Measurements from ENCODE around the gene GRIK4. TPM values are rescaled to one million over a fixed set of nuclear protein-coding genes. Genes with fewer than 3 reads are reported as not detected.

The GRIK4 gene
- total and polyA plus RNA-seq, 2 donors from 2014 or later: 0.25 TPM; not detected in 1

DNA sequence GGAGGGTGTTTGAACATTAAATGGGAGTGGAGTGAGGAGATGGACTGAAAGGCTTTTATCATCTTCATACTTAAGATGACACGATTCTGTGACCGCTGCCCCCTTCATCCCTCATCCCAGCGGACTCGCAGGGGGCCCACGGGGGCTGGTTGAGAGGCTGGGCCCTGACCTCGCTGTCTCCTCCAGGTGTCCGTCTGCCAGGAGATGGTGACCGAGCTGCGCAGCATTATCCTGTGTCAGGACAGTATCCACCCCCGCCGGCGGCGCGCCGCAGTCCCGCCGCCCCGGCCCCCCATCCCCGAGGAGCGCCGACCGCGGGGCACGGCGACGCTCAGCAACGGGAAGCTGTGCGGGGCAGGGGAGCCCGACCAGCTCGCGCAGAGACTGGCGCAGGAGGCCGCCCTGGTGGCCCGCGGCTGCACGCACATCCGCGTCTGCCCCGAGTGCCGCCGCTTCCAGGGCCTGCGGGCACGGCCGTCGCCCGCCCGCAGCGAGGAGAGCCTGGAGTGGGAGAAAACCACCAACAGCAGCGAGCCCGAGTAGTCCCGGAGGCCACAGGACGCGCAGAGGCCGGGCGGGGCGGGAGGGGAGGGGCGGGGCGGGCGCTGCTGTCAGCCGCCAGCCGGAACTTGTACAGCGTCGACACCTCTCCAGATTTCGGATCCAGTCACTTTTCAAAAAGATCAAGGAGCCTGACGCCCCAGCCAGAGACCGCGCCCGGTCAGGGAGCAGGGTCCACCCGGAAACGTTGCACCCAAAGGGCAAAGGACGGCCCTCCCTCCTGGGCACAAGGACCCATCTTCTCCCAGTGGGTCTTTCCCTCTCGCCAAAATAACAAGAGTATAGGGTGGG lies 474.4 kb downstream of the GRIK4 start:
- Histone ChIP-seq H3K27ac (ENCODE audit: low read depth in 2 of 2, low read length in 2 of 2) (no peak overlapping the region), H3K9ac (ENCODE audit: low read length in 3 of 3) (no peak overlapping the region), H3K9me3 (ENCODE audit: control insufficient read depth in 2 of 3, insufficient read depth in 1 of 3, low read length in 3 of 3) (no peaks in the 10 kb centered on the region), H3K36me3 (ENCODE audit: control insufficient read depth in 2 of 3, insufficient read depth in 3 of 3, low read length in 3 of 3) (no peaks in the 10 kb centered on the region), H3K27me3 (ENCODE audit: control insufficient read depth, insufficient read depth, low read length) (no peaks in the 10 kb centered on the region), H3K4me3 (ENCODE audit: low read length in 3 of 3) (peak overlapping the region in 1 of 3 donors; percentile 49), H3K4me1 (ENCODE audit: control insufficient read depth in 2 of 3, insufficient read depth in 2 of 3, low read depth in 1 of 3, low read length in 3 of 3) (no peaks in the 10 kb centered on the region)
- TF ChIP-seq, protein P1, sequence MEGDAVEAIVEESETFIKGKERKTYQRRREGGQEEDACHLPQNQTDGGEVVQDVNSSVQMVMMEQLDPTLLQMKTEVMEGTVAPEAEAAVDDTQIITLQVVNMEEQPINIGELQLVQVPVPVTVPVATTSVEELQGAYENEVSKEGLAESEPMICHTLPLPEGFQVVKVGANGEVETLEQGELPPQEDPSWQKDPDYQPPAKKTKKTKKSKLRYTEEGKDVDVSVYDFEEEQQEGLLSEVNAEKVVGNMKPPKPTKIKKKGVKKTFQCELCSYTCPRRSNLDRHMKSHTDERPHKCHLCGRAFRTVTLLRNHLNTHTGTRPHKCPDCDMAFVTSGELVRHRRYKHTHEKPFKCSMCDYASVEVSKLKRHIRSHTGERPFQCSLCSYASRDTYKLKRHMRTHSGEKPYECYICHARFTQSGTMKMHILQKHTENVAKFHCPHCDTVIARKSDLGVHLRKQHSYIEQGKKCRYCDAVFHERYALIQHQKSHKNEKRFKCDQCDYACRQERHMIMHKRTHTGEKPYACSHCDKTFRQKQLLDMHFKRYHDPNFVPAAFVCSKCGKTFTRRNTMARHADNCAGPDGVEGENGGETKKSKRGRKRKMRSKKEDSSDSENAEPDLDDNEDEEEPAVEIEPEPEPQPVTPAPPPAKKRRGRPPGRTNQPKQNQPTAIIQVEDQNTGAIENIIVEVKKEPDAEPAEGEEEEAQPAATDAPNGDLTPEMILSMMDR (IDR thresholded peaks at IDR 0.05; ENCODE audit: borderline replicate concordance, extremely low read depth, insufficient read depth): no peak
- FAIRE-seq (no peak), DNase-seq (peak; percentile 72 to 83 (median 77))
- intact Hi-C loops (cut with DNase I): no loop called here

DNA sequence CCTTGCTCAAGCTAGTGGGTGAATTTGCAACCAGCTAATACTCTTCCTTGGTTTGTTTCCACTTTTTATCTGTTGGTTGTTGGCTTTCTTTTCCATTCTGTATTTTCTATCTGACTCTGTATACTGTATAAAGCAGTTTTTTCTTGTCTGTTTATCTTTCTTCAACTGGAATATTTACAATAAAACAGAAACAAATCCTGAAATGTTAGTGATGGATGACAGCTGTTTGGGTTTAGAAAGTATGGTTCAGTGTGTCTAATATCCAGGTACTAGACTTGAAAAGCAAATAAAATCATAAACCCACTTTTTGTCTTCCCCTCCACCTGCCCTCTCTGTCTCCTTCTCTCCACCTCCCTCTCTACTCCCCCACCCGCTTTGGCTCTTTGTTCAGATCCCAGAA lies 477.1 kb downstream of the GRIK4 start:
- Histone ChIP-seq H3K36me3 (ENCODE audit: control insufficient read depth in 2 of 3, insufficient read depth in 3 of 3, low read length in 3 of 3) (no peaks in the 10 kb centered on the region), H3K9ac (ENCODE audit: low read length in 3 of 3) (no peak overlapping the region), H3K4me1 (ENCODE audit: control insufficient read depth in 2 of 3, insufficient read depth in 2 of 3, low read depth in 1 of 3, low read length in 3 of 3) (no peaks in the 10 kb centered on the region), H3K27me3 (ENCODE audit: control insufficient read depth, insufficient read depth, low read length) (no peaks in the 10 kb centered on the region), H3K27ac (ENCODE audit: low read depth in 2 of 2, low read length in 2 of 2) (no peak overlapping the region), H3K9me3 (ENCODE audit: control insufficient read depth in 2 of 3, insufficient read depth in 1 of 3, low read length in 3 of 3) (no peaks in the 10 kb centered on the region), H3K4me3 (ENCODE audit: low read length in 3 of 3) (no peak overlapping the region)
- intact Hi-C loops (cut with DNase I): no loop called here
- TF ChIP-seq, protein P1 (IDR thresholded peaks at IDR 0.05; ENCODE audit: borderline replicate concordance, extremely low read depth, insufficient read depth): no peak
- no peak for DNase-seq
- no peak for FAIRE-seq

DNA sequence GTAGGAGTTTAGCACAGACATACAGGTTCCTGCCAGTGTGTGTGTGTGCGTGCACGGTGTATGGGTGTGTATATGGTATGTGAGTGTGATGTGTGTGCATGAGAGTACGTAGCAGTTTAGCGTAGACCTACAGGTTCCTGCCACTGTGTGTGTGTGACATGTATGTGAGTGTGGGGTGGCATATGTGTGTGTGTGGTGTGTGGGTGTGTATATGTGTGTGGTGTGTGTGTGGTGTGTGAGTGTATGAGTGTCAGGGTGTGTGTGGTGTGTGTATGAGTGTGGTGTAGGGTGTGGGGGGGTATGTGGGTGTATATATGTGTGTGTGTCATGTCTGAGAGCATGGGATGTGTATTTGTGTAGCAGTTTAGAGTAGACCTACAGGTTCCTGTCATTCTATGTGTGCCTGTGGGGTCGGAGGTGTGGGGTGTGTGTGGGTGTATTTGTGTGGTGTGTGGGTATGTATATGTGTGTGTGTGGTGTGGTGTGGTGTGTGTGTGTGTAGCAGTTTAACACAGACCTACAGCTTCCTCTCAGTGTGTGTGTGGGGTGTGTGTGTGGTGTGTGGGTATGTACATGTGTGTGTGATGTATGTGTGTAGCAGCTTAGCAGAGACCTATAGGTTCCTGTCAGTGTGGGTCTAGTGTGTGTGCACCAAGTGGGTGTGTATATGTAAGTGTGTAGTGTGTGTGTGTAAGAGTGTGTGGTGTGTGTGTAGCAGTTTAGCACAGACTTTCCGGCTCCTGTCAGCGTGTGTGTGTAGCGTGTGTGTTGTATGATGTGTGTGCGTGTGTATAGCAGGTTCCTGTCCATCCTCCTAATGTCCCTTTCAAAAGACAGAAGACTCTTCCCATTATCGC lies 480.5 kb downstream of the GRIK4 start:
- TF ChIP-seq, protein P1 (IDR thresholded peaks at IDR 0.05; ENCODE audit: borderline replicate concordance, extremely low read depth, insufficient read depth): no peak
- no peaks in the 10 kb centered on the region for H3K36me3 ChIP-seq (ENCODE audit: control insufficient read depth in 2 of 3, insufficient read depth in 3 of 3, low read length in 3 of 3)

More for the DNA sequence above, 480.5 kb downstream of the GRIK4 start:
- Histone ChIP-seq H3K9ac (ENCODE audit: low read length in 3 of 3) (no peak overlapping the region), H3K4me3 (ENCODE audit: low read length in 3 of 3) (no peak overlapping the region), H3K27me3 (ENCODE audit: control insufficient read depth, insufficient read depth, low read length) (no peaks in the 10 kb centered on the region), H3K9me3 (ENCODE audit: control insufficient read depth in 2 of 3, insufficient read depth in 1 of 3, low read length in 3 of 3) (no peaks in the 10 kb centered on the region), H3K4me1 (ENCODE audit: control insufficient read depth in 2 of 3, insufficient read depth in 2 of 3, low read depth in 1 of 3, low read length in 3 of 3) (no peaks in the 10 kb centered on the region), H3K27ac (ENCODE audit: low read depth in 2 of 2, low read length in 2 of 2) (no peak overlapping the region)
- intact Hi-C loops (cut with DNase I): no loop called here
- FAIRE-seq: no peak
- no peak for DNase-seq

Data from kidney (tissue), 14 donors.